ENCODE data around the gene TRA2B.

The TRA2B gene

GRCh38 chr3:185949515-185949914 is 11.7 kb upstream of the TRA2B start:
- DNase-seq, result no peak

- DNase-seq, result no peak
Observed at GRCh38 chr3:185948292-185948691, 10.5 kb upstream of the TRA2B start.

DNA sequence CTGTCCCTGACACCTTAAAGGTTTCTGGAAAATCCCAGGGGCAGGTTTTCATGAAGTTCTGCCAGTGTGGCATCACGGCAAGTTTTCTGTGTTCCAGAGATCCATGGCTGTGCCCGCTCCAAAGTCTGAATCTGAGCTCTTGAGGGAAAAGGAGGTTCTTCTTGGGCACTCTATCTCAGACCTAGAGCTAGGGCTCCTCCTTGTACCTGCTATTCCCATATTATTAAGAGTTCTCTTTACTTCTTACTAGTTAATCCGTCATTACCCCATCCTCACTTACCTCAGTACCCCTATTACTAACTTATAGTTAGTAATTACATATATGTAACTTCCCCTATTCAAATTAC is 5.9 kb upstream of the TRA2B start:
- DNase-seq, result no peak

DNA sequence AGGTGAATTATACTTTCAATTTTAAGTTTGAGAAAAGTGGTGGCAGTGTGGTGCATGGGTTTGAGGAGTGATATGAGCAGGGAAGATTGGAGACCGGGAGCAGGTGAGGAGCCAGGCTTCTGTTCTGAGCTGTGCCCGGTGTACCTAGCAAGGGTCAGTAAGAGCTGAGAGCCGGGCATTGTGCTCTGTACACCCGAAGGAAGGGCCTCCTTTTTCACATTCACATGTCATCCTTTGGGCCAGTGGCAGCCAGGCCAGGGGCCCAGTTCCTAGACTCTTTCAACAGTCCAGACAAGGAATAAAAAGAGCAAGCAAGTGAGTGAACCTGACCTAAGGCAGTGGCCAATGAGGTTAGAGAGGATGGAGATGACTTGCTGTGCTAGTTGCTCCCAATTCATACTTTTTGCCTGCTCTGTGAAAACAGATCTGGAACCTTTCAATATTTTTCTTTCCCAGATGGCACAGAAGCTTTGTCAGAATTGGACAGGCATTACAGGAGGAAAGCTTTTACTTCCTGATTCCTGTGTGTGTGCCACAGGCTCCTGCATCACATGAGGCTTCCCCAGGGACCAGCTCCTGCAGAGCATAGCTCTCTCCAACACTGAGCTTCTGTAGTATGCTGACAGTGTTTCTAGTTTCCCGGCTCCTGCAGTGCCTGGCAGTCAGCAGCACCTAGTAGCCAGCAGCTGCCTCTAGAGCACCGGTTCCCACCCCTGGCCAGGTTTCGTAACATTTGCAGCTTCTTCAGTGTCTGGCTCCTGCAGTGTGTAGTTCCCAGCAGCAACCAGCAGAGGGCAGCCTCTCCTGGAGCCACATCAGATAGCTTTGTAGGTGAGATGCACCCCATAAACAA is 5.3 kb upstream of the TRA2B start:
- DNase-seq, result peak; percentile 78

GRCh38 chr3:185942396-185942795 is 4.6 kb upstream of the TRA2B start:
- no peak for DNase-seq

DNA sequence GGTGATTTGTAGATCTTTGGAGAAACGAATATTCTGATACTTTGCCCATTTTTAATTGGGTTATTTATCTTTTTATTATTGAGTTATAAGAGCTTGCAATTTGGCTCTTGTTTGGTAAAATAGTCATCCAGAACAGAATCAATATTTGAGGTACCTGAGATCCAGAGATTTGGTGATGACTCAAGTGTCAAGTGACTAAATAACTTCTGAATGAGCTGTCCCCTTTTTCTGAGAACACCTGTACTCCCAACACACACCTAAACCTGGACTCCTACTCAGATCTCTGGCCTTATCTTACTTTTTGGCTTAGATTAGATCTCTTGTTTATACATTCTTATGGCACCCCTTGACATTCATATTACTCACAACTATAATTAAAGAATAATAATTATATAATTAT is 3.1 kb upstream of the TRA2B start:
- DNase-seq, result no peak

GRCh38 chr3:185939721-185940120 is 1.9 kb upstream of the TRA2B start:
- DNase-seq, result no peak

DNA sequence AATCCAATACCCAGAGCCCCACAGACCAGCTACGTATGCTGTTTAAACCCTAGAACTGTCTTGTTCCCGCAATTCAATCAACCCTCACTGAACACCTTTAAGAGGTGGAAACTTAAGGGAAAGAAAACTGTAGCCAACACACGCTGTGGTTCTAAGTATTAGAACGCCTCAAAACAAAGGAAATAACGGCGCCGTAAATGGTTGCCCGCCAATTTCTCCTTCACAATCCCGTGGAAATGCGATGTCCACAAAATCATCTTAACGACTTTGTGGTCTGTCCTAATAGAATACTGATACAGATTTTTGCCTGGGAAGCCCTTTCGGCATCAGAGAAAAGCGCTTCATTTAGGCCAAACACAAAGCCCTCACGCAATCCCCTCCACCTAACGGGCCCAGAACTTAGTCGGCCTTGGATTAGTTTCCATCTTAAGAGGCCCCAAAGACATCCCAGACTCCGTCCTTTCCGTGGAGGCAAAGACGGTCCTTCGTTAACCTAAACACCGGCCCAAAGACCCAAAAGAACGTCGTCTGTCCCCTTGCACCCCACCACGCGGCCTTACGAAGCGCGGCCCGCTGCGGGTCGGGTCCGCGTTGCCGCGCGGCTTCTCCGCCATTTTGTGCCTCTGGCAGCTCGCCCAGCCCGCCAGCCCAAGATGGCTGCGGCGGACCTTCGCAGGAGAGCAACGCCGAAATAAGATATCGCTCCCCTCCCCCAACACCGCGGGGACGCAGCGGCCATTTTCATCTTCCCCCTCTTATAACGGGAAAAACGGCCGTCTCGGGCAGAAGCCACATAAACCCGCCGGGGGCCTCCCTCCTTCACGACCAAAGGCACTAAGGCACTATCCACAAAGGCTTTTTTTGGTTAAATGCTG is 763 bp downstream of the TRA2B start:
- DNase-seq, result peak; percentile 80

GRCh38 chr3:185936273-185936629 is 1.6 kb downstream of the TRA2B start:
- DNase-seq, result no peak

DNA sequence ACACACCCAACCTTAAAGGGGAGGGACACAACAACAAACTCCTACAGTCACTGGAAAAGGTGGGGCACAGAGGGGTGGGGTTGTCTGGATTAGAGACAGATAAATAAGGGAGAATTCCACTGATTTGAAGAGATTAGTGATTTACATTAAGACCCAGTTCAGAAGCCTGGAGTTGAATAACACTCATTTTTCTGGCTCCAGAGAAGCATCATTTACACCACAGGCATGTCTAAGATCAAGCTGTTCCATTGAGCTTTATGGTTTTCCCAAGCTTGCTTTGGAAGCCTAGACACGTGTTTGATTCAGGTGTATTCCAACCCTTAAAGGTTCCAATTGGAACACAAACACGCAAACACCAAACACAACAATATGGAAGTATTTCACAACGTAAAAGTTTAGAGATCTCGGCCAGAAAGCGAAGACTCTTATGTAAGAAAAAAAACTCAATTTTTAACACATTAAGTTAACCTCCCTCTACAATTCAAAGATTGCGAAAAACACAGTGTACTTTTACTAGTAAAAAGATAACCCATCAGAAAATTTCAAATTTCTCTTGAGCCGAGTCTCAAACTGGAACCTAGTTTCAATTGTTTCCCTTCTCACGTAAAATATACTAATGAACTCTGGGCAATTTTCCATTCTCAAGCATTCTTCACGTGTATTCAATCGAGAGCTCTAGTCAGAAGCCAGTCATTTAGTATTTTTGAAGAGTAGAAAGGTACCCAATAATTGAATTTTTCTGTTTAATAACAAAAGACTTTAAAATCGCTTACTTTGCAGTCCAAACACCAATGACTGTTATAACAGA is 2.1 kb downstream of the TRA2B start:
- DNase-seq, result no peak

DNA sequence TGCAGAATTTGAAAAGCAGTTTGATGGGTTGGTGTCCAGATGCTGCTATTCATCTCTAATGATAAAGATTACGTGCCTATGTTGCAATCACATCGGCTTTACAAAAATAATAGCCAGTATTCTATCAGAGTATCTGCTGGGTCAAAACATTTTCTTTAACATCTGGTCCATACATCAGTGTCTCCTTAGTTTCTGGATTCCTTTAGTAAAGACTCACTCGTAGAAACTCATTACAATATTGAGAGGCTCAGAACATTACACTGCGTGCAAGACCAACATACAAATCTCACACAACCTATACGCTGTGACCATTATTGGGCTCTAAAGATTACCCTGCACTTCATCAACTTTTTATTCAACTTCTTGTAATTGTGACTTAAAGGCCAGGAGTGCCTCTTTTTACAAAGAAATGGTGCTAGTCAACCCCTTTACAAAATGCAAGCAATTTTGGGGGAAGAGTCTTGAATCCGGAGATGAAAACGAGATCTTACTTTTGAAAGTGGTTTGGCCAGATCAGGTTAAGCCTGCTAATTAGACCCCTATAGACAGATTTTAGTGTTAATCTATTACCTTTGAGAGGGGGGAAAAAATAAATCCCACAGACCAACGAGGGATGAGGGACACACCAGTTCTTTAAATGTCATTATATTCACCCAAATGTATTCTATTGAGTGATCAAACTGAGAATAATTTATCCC is 2.9 kb downstream of the TRA2B start:
- DNase-seq, result no peak

DNA sequence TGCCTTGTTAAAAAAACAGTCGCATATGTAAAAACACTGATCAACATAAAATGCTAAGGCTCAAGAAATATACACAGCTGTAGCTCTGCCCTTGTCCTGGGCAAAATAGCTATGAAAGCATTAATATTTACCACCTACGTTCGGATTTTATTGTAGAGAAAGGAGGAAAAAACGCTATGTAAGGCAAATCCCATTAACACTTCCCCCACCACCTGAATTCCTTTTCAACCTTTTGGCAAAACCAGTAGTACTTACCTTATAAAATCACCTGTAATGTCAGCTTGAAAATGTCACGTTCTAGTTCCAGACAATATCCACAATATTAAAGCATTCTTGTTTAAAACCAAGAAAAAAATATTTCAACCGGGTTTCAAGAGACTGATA is 3.6 kb downstream of the TRA2B start:
- DNase-seq, result no peak

GRCh38 chr3:185933374-185934173 is 4.2 kb downstream of the TRA2B start:
- no peak for DNase-seq

GRCh38 chr3:185931777-185932612 is 5.8 kb downstream of the TRA2B start:
- no peak for DNase-seq

GRCh38 chr3:185930393-185931107 is 7.3 kb downstream of the TRA2B start:
- no peak for DNase-seq

GRCh38 chr3:185929192-185930151 is 8.3 kb downstream of the TRA2B start:
- DNase-seq, result no peak

GRCh38 chr3:185928496-185928895 is 9.3 kb downstream of the TRA2B start:
- DNase-seq, result no peak

DNA sequence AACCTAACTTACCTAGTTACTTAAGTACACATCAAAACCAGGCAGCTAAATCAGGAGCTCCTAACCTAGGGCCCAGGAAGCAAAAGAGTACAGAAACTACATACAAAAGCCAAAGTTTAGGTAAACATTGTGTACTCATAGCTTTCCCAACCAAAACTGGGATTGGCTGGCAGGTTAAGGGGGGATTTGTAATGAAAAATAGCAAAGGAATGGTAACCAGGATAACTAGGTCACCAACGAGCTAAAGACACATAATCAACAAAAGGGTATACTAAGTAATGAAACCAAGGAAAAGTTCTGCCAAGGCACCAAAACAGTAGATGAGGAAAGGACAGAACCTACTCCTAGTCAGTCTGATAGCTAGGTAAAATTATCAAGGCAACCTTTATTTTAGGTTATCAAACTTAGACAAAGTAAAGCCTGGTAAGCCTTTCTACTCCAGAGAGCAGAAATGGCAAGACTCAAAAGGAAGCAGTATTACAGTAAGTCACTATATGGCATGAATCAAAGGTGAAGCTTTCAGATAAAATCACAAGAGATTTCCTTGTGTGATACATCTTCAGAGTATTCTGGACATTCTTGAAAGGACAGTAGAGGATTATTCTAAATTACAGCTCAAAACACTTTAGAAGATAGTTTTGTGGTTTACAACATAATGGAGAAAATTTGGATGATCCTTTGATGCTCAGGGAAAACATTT is 10.2 kb downstream of the TRA2B start:
- DNase-seq, result no peak

Data from NCI-H1694 treated with DMSO at 0.1 percent for 48 hours (cell line).